Measurements from ENCODE around the gene SPATA32.
A peak's percentile ranks its signal among the peaks of the same experiment; 100 is the strongest.

SPATA32 gene

GRCh38 chr17:45246338-45246737 is 15.6 kb downstream of the SPATA32 start:
- DNase-seq: no peak

DNA sequence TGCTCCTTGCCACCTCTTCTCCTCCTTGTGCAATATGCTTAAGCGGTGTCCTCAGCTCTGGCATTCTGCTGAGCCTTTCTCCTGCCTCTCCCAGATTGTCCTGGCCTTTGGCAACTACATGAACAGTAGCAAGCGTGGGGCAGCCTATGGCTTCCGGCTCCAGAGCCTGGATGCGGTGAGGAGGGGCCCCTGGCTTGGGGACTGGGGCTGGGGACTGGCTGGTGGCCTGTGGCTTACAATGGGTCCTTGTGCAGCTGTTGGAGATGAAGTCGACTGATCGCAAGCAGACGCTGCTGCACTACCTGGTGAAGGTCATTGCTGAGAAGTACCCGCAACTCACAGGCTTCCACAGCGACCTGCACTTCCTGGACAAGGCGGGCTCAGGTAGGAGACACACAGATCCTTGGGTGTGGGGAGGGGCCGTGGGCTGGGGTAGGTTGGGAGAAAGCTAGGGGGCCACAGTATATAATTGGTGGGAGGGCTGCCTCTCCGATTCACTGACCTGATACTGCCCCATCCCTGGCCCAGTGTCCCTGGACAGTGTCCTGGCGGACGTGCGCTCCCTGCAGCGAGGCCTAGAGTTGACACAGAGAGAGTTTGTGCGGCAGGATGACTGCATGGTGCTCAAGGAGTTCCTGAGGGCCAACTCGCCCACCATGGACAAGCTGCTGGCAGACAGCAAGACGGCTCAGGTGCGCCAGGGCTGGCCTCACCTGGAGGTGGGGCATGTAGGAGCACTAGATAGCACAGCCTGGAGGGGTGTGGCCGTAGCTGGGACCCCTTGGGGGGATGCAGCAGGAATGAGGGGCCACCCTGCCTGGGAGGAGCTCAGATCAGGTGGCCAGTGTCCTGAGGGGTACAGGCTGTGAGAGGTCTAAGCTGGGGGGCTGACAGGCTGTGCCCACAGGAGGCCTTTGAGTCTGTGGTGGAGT is 16.9 kb downstream of the SPATA32 start:
- DNase-seq: no peak

GRCh38 chr17:45243750-45244149 is 18.1 kb downstream of the SPATA32 start:
- no peak for DNase-seq

DNA sequence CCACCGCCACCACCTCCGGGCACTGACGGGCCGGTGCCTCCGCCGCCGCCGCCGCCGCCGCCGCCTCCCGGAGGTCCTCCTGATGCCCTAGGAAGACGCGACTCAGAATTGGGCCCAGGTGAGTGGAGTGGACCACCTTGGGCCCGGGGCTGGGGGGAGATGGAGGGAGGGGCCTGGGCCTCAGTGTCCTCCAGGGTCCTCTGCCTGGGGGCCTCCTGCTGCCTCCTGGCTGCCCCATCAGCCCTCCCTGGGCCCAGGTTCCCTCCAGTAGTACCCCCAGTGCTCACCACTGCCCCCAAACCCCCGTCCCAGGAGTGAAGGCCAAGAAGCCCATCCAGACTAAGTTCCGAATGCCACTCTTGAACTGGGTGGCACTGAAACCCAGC is 19.9 kb downstream of the SPATA32 start:
- DNase-seq: no peak

GRCh38 chr17:45241328-45242028 is 20.4 kb downstream of the SPATA32 start:
- DNase-seq: no peak

DNA sequence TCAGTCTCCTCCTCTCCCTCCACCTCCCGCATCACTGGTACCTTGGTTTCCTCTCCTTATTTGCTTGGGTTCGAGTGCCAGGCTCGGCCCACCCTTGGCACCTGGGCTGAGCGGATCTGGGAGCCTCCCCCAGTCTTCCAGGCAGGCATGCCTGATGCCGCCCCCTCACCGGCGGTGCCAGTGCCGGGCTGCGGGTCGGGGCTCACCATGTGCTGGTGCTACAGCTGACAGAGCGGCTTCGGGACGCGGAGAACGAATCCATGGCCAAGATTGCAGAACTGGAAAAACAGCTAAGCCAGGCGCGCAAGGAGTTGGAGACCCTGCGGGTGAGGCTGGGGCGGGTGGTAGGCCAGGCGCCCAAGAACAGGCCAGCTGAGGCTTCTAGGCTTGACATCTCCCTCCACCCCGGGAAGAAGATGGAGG is 21.0 kb downstream of the SPATA32 start:
- DNase-seq: no peak

GRCh38 chr17:45238155-45238774 is 23.6 kb downstream of the SPATA32 start:
- no peak for DNase-seq

- no peak for DNase-seq
These were observed 24.2 kb downstream of the SPATA32 start for GRCh38 chr17:45237686-45238085.

GRCh38 chr17:45236282-45236606 is 25.6 kb downstream of the SPATA32 start:
- DNase-seq: no peak

- peak; percentile 84 to 93 (median 88) for DNase-seq
These were observed 26.2 kb downstream of the SPATA32 start for GRCh38 chr17:45235416-45236281.

- DNase-seq: peak in 2 of 4 experiments; percentile 25 to 29
These were observed 27.1 kb downstream of the SPATA32 start for GRCh38 chr17:45234641-45235415.

DNA sequence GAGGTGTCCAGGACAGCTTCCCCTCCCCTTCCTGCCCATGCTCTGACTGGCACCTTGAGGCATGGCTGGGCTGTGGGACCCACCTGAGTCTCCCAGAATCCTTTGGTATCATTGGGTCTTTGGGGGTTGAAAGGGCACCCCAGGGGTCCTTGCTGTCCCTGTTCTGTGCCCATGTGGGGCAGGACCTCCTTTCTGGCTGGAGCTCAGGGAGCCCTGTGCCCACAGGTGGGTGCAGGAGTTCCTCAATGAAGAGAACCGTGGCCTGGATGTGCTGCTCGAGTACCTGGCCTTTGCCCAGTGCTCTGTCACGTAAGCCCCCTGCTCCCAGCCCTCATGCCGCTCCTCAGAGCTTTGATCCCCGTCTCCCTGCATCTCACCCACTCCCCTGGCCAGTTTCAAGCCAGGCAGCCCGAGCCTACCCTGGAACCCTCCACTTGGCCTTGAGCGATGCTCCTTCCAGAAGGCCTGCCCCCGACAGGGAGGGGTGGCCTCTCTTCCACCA is 28.4 kb downstream of the SPATA32 start:
- DNase-seq: no peak

- DNase-seq: no peak
These were observed 29.1 kb downstream of the SPATA32 start for GRCh38 chr17:45232514-45233422.

- DNase-seq: peak in 3 of 4 experiments; percentile 58 to 72 (median 65)
These were observed 30.3 kb downstream of the SPATA32 start for GRCh38 chr17:45231481-45232116.

DNA sequence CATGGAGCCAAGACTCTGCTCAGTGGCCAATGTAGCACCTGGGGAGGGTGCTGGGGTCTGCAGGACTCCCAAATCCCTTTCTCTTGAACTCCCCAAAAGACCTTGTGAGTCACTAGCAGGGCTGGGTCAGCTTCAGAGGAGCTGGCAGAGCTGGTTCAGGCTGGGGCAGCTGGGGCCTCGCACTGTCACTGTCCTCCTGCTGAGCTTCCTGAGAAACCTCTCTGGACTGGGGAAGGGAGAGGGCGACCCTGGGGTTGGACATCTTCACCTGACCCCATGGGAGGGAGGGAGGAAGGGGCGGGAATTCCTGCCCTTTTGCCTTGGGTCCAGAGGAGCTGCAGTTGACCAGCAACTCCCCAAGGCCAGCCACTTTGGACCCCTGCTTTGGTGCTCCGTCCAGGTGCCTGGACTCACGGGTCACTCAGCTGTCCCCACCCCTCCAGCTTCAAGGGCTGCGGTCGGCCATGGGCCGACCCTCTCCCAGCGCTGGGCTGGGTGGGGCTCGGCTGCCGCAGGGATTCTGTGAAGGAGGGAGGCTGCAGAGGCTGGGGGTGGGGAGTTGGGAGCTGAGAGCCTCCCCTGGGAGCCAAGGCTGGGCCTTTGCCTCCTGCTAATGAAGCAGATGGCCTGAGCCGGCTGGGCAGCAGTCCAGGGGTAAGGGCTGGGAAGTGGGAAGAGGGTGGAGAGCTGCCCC is 31.0 kb downstream of the SPATA32 start:
- peak in 2 of 4 experiments; percentile 46 to 48 for DNase-seq

GRCh38 chr17:45230410-45230786 is 31.5 kb downstream of the SPATA32 start:
- no peak for DNase-seq

DNA sequence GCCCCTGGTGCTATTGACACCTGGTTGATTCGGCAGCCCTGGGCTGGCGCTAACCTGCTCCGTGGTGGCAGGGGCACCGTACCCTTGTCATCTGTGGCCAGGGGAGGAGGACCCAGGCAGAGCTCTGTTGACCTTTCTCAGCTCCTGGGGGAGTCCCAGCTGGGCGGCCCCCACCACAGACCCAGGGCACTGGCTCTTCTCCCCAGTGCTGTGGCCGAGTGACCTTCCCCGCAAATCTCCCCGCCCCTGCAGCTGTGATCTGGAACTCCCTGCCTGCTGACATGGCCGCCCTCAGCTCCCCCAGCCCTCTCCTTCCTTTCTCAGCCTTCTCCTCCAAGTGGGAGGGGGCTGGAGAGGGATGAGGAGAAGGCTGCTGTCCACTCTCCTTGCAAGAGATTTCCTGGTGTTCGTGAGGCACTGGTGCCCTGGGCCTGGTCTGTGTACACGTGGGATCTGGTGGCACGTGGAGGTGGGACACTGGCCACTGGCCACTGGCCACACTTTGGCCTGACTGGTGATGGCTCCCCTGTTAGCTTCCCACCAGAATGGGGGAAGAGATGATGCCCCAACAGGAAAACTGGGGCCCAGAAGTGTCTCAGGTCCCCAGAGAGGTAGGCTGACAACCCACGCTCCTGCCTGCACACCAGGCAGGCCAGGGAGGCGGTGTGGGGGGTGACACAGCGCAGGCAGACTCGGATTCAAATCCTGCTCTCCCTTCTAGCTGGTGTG is 32.0 kb downstream of the SPATA32 start:
- DNase-seq: peak in 3 of 4 experiments; percentile 54 to 69 (median 61)
